Measurements from ENCODE around the gene SSBP4.

The SSBP4 gene

GRCh38 chr19:18469069-18469846 lies 50.1 kb downstream of the SSBP4 start:
- DNase-seq (ENCODE audit: low read depth): peak; percentile 52

- no peak for DNase-seq (ENCODE audit: low read depth)
Measured at GRCh38 chr19:18470787-18471186, 51.6 kb downstream of the SSBP4 start.

- DNase-seq (ENCODE audit: low read depth): no peak
Measured at GRCh38 chr19:18473003-18473705, 54.0 kb downstream of the SSBP4 start.

GRCh38 chr19:18473706-18474087 lies 54.5 kb downstream of the SSBP4 start:
- no peak for DNase-seq (ENCODE audit: low read depth)

GRCh38 chr19:18474366-18474887 lies 55.2 kb downstream of the SSBP4 start:
- no peak for DNase-seq (ENCODE audit: low read depth)

- no peak for DNase-seq (ENCODE audit: low read depth)
Measured at GRCh38 chr19:18475004-18475453, 55.8 kb downstream of the SSBP4 start.

GRCh38 chr19:18475762-18476331 lies 56.6 kb downstream of the SSBP4 start:
- DNase-seq (ENCODE audit: low read depth): no peak

GRCh38 chr19:18476507-18477041 lies 57.4 kb downstream of the SSBP4 start:
- DNase-seq (ENCODE audit: low read depth): no peak

- DNase-seq (ENCODE audit: low read depth): no peak
Measured at GRCh38 chr19:18477042-18477779, 58.0 kb downstream of the SSBP4 start.

- no peak for DNase-seq (ENCODE audit: low read depth)
Measured at GRCh38 chr19:18477974-18478373, 58.8 kb downstream of the SSBP4 start.

- peak; percentile 91 for DNase-seq (ENCODE audit: low read depth)
Measured at GRCh38 chr19:18478545-18479311, 59.5 kb downstream of the SSBP4 start.

- DNase-seq (ENCODE audit: low read depth): peak; percentile 76
Measured at GRCh38 chr19:18480006-18480691, 61.0 kb downstream of the SSBP4 start.

GRCh38 chr19:18481505-18482222 lies 62.5 kb downstream of the SSBP4 start:
- no peak for DNase-seq (ENCODE audit: low read depth)

- no peak for DNase-seq (ENCODE audit: low read depth)
Measured at GRCh38 chr19:18483119-18483890, 64.1 kb downstream of the SSBP4 start.

All from amniotic epithelial cell (primary cell).